Glomerular visceral epithelial cell (primary cell): Measurements from ENCODE around the gene HAUS7.

Experiments
- DNase-seq: peaks from one replicate; pipeline ENCODE4 v3.0.0-alpha.2; 2016; ENCODE audit errors: extremely low spot score

Gene HAUS7

DNA sequence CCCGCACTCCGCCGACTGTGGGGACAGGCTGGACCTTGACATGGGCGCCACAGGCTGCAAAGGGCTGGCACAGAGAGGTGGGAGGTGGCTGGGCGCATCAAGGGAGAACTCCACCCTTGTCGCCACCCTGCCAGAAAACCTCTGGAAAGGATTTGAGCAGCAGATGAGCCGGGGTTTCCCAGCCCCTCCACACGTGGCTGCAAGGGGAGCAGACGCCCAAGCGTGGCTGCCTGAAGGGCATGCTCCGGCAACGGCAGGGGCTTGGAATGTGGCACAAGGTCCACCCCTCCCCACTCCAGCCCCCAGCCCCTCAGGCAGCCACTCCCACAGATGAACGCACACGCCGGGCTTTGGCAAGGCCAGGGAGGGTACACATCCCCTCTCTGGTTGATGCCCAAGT, 29.0 kb upstream of the HAUS7 start:
- DNase-seq: no peak

DNA sequence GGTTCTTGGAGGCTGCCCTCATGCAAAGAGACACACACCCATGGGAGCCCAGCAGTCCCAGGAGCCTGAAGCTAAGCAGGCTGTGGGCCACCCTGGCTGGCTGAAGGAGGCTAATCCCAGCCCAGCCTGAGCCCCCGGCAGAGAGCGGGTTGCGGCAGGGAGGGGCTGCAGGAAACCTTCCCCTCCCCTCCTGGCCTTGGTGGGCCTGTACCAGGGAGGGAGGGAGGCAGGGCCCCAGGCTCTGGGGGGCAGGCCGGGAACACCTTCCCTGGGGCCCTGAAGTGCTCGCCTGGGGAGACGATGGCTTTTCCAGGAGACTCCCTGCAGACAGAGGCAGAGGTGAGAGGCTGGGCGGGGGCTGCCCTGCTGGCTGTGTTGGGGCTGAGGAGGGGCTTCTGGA, 28.1 kb upstream of the HAUS7 start:
- no peak for DNase-seq

DNA sequence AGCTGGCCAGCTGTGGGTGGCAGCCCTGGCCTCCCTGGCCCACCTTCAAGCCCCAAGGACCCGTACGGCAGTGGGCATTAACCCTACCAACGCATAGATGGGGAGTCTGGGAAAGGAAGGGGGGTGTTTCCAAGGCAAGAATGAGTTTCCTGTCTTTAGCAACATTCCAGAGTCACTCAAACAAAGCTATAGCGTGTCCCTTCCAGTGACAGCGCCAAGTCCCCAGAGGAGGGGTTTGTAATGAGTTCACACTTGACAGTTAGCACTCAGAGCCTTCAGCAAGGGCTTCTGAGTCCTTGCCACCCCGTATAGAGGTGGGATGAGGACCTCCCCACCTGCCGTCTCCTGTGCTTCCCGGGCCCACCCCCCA, 26.2 kb upstream of the HAUS7 start:
- no peak for DNase-seq

DNA sequence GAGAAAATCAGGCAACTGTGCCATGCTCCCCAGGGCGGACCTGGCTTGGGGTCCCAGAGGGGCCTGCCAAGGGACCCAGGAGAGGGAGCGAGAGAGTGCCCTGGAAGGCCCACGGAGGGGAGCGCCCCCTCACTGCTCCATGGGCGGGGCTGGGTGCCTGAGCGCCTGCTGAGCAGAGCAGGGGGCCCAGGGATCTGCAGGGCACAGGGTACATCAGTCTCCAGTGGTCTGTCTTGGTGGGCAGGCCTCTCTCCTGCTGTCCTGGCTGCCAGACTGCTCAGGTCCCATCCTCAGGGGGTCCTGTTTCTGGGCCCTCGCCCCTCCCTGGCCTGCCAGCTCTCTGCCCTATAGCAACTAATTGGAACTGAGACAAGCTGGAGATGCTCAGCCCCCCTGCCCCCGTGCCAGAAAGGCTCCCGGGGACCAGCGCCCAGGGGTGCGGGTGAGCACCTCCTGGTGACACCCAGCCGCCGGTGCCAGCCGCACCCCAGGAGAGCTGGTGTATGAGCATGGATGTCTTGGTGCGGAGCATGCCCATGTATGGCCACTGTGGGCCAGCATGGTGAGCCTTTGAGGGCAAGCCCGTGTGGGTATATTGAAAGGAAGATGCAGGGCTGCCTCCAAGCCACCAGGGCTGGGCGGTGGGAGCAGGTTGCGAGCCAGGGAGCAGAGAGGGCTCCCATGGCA, 25.7 kb upstream of the HAUS7 start:
- no peak for DNase-seq

DNA sequence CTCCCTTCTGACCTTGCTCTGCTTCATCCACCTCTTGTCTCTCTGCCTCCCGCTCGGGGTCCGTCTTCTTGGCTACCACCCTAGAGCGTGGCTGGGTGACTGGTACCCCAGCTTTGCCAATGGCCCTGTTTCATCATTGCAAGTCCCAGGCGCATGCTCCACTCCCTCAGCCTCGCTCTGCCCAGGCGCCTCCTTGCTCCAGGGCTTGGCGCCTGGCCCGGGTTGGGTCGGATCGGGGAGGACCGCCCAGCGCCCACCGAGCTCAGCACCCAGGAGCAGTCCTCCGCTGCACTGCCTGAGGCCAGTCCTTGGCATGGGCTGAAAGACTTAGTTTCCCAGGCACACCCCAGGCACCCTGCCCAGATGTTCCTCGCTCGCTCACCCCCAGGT, 25.0 kb upstream of the HAUS7 start:
- no peak for DNase-seq

DNA sequence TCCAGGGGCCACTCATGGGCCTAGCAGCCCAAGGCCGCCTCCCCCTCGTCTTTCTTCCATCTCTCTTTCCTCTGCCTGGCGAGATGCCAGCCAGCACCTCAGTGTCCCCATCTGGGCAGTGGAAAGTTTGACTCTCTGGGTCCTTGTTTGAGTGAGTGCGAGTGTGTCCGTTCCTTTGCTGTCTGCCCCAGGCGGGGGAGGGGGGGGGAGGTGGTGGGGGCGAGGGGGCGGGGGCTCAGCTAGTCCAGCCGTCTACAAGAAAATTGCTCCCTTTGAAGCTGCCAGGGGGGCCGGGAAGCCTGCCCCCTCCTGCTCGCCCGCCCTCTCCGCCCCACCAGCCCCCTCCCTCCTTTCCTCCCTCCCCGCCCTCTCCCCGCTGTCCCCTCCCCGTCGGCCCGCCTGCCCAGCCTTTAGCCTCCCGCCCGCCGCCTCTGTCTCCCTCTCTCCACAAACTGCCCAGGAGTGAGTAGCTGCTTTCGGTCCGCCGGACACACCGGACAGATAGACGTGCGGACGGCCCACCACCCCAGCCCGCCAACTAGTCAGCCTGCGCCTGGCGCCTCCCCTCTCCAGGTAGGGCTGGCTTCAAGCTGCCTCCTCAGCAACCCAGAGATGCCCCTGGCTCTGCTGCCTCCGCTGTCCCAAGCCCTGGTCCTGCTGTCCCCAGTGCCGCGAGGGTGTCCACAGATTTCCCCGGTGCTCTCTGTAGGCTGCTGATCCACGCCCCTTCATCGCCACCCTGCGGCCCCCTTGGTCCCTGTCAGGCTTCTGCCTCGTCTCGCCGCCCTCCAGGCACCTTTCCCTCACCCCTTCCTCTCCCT, 24.4 kb upstream of the HAUS7 start, which contains the start of gene BGN:
Gene BGN (plus strand): TSS at position 440 of the 821 bp plus-strand sequence. CDS start 9,652 bp downstream, outside the sequence.
- peak; percentile 10 for DNase-seq

DNA sequence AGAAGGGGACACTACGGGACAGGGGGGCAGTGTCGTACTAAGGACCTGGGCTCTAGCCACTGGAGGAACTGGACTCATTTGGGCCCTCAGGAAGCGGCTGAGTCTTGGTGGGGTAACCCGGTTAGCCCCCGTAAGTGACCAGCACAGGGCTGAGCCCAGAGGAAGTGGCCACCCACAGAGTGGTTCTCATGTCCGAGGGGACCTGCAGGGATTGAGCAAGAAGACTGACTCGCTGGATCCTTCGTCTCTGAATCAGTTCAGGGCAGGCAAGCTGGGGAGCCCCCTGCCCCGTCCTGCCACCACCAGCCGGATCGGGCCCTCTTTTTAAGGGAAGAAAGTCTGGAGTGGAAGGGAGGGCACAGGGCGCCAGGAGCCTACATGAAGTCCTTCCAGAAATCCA, 23.7 kb upstream of the HAUS7 start:
- no peak for DNase-seq

DNA sequence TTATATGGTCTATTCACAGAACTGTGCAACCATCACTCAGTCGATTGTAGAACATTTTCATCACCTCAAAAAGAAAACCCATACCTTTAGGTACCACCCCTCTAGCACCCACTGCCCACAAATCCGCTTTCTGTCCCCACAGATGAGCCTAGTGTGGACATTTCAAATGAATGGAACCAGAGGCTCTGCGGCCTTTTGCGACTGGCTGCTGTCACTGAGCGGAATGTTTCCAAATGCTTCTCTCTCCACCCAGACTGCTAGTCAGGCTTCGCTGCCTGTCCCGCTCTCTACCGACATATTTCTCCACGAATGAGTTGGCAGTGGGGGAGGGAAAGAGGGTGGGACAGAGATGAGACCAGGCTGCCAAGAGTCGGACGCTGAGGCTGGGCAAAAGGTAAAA, 22.7 kb upstream of the HAUS7 start:
- no peak for DNase-seq

DNA sequence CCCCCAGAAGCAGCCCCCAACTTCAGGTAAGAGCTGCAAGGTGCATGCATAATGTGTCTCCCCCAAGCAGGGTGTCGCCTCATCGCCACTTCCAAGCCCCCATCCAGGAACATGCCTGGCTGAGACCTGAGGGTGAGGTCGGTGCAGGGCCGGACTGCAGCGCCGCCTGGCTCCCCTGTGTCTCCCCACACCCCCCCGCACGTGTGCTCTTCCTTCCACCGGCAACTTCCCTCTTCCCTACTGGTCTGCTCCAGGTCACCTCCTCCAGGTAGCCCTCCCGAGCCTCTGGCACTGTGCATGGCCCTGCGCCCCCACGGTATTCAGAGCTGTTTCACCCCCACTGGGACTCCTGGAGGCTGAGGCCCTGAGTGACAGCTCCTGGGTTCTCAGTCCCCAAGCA, 22.2 kb upstream of the HAUS7 start:
- no peak for DNase-seq

DNA sequence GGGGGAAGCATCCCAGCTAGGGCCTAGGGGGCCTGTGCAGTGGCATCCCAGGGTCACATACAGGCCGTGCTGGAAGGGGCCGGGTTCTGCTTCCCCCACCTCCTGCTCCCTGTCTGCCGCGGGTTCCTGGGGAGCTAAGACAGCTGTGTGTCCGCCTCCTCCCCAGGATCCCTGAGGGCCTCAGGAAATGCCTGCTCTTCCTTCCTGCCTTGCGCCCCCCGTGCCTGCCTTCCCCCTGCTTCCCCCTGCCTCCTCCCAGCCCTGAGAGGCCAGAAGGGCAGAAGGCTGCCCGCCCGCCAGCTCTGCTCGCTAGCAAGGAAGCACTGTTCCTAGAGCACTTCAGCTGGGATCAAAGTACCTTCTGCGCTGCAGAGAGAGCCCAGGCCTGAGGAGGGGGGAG, 21.5 kb upstream of the HAUS7 start:
- DNase-seq: no peak

DNA sequence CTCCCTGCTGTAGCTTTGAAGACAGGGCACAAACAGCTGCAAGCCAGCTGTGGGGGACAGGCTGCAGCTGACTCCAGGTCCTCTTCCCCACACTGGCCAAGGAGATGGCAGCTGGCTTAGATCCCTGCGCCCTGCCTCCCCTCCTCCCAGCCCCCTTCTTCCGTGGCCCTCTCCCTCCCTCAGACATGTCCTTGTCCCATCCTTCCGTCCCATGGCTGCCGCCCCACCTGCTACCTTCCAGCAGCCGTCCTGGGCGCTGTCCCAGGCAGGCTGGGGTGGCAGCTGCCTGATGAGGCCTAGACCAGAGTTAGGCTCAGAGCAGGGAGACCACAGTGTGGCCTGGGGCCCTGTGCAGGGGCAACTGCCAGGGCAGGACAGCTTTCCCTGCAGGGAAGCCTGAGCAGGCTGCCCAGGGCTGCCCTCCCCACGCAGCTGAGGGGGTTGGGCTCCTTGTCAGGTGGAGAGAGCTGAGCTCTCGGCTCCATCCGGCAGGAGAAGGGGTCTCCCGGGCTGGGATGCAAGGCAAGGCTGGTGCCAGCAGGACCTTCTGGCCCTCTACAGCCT, 21.1 kb upstream of the HAUS7 start:
- no peak for DNase-seq

DNA sequence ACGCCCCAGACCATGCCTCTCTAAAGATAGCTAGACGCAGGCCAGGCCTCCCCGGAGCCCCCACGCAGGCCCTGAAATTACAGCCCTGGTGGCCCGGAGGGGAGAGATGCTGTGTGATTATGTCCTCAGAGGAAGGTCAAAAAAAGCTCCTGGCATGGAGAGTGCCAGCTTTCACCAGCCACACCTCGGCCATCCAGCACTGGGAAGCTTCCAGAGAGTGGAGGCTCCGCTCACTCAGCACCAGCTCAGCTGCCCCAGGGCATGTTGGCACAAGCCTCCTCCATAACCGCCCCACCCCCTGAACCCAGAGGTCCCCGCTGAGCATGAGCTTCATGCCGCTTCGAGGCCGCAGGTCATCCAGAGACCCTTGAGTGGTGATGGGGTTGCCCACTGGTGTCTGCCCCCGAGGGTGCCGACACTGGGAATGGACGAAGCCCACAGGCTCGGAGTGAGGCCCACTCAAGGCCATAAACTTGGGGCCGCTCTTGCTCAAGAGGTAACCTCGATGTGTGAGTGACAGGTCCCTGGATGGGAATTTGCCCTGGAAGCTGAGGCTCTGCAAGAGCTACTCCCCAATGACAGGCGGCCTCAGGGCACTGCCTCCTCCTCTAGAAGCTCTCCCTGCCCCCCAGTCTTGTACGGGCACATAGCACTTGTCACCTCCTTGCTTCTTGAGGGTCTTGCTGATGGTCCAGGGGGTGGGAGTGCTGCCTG, 20.0 kb upstream of the HAUS7 start:
- DNase-seq: no peak

DNA sequence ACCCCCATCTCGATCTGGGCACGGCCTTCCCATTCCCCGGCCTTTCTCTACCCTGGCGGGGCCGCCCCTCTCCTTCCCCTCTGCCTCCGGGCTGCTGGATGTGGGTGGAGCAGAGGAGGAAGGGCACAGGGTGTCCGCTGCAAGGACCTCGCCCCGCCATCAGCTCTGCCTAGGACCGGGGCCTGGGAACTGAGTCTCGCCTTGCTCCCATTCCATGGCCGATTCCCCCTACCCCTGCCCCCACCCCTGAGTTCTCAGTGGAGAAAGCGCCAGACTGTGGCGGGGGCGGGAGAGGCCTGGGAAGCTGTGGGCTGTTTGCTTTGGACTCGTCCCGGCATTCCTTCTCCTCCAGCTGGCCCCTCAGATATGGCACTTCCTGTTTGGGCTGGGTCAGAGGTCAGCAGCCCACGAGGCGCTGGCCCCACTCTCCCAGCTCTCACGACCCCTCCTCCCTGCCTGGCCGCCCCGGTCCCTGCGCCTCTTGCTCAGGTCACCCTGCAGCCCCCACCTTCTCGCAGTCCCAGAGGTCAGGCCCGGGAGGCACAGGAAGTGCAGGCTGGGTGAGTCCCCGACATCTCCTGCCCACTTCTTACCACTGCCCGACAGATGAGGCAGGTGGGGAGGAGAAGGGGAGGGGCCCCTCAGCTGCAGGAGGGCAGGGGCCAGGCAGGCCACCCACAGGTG, 18.0 kb upstream of the HAUS7 start:
- DNase-seq: no peak

DNA sequence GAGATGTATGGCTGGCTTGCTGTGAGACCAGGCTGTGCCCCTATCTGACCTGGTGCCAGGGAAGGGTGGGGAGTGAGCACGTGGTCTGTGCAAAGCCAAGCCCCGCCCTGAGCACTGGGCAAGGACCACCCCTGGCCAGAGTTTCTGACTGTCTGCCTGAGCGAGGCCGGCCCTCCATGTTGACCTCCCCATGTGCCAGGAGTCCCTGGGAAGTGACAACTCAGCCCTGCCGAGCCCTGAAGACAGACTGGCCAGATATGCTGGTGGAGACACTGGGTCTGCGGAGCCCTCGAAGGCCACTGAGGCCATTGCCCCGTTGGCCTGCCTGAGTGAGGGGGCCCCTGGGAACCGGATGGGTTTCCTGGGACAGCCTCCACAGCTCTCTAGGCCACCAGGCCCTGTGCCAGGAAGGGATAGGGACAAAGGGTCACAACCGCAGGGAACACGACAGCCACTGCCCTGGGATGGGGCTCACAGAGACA, 17.3 kb upstream of the HAUS7 start:
- no peak for DNase-seq

DNA sequence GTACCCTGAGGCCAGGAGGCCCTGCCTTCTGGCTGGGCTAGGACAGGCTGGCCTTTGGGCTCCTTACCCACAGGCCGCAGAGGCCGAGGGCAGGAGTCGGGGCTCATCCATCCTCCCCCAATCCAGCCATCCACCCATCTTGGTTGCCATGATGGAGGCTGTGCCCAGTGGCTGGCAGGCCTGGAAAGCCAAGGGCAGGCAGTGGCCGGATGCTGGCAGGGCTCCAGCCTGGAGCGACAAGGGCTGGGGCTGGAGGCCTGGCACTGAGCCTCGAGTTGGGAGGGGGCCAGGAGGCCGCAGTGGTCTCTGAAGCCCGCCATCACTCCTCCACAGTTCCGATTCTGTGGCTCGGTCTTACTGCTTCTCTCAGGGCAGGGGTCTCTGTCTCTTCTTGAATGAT, 15.8 kb upstream of the HAUS7 start:
- DNase-seq: no peak

DNA sequence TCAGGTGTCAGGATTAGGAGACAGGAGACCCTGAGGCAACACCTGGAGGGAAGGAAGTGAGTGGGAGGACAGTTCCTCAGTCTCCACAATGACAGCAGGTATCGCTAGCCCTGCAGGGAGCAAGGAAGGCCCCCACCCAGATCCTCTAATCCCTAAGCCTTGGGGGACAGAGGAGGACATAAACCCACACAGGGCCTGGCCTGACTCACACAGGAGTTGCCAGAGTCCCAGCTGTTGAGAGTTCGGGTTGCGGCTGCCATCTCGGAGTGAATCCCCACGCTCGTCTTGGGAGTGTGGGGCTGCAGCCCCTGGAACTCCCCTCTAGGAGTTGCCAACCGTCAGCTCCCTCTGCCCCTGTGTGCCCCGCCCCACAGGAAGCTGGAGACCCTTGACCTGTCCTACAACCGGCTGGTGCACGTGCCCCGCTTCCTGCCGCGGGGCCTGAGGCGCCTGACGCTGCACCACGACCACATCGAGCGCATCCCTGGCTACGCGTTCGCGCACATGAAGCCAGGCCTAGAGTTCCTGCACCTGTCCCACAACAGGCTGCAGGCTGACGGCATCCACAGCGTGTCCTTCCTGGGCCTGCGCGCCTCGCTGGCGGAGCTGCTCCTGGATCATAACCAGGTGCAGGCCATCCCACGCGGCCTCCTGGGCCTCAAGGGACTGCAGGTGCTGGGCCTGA, 15.2 kb upstream of the HAUS7 start:
- no peak for DNase-seq

DNA sequence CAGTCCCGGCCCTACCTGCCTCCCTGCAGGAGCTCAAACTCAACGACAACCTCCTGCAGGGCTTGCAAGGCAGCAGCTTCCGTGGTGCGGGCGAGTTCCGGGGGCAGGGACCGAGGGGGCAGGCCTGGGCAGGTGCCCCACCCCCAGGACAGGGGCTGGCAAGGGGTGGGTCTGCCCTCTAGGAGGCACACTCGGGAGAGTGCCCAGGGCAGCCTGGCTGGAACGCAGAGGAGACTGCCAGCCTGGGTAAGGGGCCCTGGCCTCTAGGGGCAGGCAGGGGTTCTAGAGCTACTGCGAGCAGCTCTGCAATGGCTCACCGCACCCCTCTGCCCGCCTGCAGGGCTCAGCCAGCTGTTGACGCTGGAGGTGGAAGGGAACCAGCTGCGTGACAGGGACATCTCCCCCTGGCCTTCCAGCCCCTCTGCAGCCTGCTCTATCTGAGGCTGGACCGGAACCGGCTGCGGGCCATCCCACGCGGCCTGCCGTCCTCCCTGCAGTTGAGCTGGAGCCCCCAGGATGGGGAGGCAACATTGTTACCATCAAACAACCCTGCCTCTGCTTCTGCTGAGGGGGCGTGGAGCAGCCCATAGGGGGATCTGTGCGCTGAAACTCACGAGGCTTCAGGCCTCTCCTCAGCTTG, 12.1 kb upstream of the HAUS7 start:
- no peak for DNase-seq

DNA sequence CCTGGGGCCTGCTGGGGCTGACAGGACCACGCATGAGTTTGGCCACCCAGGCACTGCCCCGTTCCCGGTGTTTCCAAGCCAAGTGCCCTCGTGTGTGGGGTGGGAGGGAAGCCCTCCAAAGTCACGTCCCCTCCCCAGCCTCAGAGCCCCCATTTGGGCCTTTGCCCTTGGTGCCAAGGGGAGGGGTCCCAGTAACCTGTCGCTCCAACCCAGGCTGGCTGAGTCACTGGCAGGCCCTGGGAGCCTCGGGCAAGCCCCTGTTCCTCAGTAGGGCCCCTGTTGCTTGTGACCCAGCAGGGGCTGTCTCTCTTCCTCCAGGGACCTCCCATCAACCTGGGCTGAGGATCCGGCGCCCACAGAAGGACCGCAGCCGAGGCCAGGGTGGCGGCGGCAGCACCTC, 10.7 kb upstream of the HAUS7 start:
- DNase-seq: no peak

DNA sequence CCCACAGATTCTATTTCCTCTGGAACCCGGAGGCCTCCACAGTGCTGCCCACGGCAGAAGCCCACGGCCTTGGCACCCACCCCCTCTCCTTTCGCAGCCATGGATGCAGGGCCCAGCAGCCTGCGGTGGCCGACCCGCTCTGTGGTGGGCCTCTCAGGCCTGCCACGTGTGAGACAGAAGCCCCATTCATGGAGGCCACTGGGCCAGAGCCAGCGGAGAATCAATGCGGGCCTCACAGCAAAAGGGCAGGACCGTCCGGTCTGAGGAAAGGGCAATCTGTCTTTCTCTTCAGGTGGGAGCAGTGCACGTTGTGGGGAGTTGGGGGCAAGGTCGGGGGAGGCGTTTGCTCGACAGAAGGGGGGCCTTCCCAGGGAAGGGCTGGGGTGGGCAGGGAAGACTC, 8.4 kb upstream of the HAUS7 start:
- DNase-seq: no peak

DNA sequence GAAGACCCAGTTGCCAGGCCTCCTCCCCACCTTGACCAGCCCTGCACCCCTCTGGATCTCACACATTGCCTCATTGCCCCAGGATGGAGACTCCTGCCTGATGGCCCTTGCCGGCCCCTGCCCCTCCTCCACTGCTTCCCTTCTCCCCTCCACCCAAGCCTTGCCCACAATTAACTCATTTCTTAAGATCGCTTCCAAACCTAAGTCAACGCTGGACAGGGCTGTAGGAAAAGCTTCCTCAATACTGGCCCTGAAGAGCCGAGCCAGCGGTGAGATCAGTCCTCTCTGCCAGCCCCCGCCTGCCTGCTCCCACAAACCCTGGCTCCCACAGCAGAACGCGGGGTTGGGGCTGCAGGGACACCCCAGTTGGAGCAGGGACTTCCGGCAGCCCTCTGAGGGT, 7.5 kb upstream of the HAUS7 start:
- no peak for DNase-seq

DNA sequence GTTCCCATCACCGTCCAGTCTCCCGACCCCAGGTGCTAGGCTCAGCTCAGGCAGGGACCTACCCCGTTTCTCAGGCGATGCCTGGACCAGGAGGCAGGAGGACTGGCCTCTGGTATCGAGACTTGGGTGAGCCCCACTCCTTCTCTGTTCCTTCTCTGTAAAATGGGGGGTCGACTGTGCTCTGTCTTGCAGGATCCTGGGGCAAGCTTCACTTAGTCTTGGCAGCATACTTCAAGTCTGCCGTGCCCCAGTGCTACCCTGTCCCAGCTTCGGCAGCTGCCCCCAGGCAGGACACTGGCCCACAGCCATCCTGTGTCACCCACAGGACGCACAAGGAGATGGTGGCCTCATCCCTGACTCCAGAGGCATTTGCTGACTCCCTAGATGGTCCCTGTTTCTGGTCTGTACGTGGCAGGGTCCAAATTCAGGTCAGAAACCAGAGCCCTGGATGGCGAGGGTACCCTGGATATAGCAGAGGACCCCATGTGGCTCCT, 7.0 kb upstream of the HAUS7 start:
- DNase-seq: no peak
